Activated effector memory CD4-positive, alpha-beta T cell treated with Interleukin-2 at 50 U/mL for 16 hours (primary cell): ENCODE results near the gene WDR86.
A peak's percentile ranks its signal among the peaks of the same experiment; 100 is the strongest.

Source experiments
- DNase-seq: peaks from one replicate; pipeline ENCODE4 v3.0.0-alpha.2; 2020

WDR86 gene

GRCh38 chr7:151389768-151390597 lies 19.9 kb downstream of the WDR86 start:
- no peak for DNase-seq

DNA sequence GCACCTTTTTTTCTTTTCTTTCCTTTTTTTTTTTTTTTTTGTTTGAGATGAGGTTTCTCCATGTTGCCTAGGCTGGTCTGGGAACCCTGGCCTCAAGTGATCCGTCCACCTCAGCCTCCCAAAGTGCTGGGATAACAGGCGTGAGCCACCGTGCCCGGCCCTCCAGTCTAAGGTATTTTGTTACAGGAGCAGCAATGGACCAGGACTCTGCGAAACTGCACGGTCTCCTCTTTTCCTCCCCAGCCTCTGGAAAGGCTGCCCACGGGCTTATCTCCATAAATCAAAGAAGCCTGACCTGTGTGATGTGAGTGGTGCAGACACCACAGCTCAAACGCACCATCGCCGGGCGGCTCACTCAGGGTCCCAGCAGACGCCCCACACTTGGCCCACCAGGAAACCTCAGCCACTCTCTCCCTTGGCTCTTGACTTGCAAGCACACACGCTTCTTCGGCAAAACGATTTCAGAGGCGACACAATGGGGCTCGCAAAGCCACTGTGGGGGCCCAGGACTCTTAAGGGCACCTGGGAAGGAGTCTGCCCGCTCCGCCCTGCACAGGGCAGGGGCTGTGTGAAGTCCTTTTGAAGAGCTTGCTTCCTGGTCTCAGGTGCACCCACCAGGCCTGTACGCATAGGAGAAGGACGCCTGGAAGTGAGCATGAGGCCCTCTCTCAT lies 20.6 kb downstream of the WDR86 start:
- no peak for DNase-seq

GRCh38 chr7:151388430-151388829 lies 21.4 kb downstream of the WDR86 start:
- DNase-seq = no peak

DNA sequence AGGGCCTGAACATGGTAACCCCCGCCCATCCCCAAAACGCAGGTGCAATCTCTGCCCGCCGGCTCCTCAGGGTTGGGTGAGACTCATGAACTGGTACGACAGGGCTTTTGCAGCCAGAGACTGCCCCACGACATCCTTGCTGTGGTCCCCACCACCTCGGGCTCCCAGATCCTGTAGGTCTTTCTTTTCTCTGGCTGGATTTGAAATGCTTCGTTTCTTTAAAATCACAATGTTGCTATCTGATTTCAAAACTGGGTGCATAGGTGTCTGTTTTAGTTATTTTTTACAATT lies 21.9 kb downstream of the WDR86 start:
- no peak for DNase-seq

GRCh38 chr7:151387161-151388006 lies 22.5 kb downstream of the WDR86 start:
- DNase-seq = no peak

DNA sequence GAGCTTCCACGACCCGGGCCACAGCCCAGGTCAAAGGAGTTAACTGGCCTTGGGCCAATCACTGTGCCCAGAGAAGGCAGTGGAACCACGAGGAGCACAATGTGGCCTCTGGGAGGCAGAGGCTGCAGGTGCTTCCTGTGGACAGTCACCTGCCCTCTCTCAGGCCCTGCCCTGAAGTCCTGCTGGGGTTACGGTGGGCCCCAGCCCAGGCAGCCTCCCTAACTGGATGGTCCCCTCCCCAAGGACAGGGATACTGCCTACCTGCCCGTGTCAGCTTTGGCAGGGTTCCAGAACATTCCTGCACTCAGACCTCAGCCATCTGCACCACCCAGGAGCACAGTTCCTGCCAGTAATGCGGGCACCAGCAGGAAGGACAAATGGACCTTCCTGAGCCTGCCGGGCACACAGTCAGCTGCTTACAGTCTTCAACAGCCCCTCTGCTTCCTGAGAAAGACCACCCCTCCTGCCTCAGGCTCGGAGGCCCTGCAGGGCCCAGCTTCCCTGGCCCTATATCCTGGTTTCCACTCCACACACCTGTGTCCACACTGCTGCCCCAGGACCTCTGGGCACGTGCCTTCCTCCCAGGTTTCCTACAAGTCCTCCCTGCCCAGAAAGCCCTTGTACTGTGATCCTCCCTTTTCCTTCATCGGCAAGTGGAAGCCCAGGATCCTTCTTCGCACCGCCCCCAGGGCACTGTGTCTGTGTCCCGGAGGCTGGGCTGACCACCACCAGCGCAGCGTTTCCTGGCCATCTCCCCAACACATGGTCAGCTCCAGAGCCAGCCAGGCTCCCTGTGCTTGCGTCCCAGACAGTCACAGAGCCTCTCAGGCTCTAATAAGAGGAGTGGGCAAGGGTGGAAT lies 23.3 kb downstream of the WDR86 start:
- no peak for DNase-seq

- no peak for DNase-seq
Observed at GRCh38 chr7:151385626-151386300, 24.1 kb downstream of the WDR86 start.

DNA sequence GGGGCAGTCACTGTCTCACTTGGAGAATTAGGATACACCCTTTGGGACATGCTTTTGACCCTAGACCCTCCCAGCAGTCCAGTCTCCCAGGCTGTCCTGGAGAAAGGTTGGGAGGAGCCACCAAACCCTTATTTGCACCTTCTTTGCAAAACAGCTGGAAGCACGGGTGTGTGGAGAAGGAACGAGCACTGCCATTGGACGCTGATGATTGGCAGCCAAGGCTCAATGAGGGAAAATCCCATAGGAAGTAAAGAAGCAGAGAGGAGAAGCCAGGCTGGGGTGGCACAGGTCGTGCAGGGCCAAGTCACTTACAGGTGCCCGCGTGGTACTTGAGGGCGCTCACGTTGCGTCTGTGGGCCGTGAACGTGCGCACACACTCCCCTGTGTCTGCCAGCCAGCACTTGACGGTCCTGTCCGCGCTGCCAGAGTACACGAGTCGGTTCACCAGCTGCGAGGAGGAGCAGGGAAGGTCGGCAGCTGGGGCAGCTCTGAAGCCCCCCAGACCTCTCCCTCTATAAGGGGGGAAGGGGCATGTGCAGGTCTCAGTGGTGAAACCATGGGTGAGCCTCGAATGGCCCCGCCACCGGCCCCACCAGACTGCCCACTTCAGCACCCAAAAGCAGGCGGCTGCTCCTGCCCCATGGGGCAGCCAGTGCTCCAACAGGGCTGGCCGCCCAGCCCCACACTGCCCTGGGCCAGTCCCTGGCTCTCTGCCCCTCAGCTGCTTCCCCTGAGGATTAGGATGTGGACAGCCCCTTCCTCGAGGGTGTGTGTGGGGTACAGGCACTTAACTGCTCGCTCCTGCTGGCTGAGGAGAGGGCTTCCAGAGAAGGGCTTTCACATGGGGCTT lies 24.8 kb downstream of the WDR86 start:
- DNase-seq = no peak

- DNase-seq = no peak
Observed at GRCh38 chr7:151384352-151384697, 25.5 kb downstream of the WDR86 start.

GRCh38 chr7:151383638-151384351 lies 26.0 kb downstream of the WDR86 start:
- DNase-seq = no peak

- peak; percentile 23 for DNase-seq
Observed at GRCh38 chr7:151382079-151382885, 27.6 kb downstream of the WDR86 start.

- DNase-seq = peak; percentile 46
Observed at GRCh38 chr7:151381348-151382078, 28.3 kb downstream of the WDR86 start.

- no peak for DNase-seq
Observed at GRCh38 chr7:151381098-151381347, 28.8 kb downstream of the WDR86 start.

DNA sequence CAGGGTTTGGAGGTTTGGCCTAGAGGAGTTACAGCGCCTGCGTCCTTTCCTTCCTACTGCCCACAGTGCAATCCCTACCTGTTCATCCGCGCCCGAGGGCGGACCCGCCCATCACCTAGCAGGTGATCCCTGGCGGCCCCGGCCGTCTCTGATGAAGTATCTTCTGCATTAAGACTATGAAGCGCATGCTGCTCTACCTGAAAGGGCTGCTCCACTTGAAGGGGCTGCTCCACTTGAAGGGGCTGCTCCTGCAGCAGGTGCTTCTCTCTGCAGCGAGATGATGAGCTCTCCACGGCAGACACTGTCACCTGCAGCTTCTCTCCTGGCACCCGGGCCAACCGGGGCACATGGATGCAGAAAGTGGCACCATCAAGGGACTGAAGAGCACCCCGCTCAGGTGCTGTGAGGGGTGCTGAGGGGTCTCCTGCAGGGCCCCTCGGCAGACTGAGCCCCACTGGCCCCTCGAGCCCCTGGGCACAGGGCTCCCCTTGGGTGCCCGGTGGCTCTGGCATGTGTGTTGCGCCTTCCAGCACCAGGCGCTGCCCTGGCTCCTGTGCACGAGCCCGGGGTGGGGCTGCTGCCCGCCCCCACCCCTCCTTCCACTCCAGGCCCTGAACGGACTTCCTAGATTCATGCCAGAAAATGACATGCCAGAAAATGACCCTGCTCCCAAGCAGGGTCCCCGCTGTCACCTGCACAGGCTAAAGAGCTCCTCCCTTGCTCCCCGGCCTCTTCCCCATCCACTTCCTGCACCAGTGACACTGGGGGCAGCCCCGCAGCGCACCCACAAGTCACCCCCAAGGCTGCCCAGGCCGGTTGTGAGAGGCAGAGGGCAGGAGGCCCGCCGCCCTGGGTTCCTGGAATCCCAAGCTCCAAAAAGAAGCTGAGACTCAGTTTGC lies 29.4 kb downstream of the WDR86 start:
- no peak for DNase-seq

DNA sequence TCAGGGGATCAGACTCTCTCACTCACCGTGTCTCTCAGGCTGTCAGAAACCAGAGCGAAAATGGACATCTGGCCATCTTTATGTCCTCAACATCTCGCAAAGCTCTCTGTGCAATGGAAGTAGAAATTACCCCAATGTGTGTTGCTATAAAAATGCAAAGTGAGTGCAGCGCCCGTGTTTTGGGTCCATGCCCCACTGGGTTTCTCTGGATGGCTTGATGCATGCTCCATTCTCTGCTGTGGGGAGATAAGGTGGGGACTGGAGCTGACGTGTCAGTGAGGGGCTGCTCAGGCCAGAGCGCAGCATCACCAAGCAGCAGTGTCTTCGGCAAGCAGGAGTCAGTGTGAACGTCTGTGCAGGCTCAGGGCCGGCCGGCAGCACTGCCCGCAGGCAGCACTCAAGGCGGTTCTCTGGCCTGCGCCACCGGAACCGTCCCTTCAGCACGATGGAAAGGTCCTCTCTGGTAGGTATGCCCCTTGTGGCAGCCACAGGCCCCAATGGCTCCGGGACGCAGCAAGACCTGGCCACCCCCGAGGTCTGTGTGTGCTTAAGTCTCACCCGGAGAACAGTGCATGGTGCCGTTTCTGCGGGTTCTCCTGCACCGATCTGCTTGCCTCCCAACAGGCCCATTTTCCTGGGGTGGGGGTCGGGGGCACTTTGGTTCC lies 30.2 kb downstream of the WDR86 start:
- DNase-seq = no peak

- no peak for DNase-seq
Observed at GRCh38 chr7:151379193-151379520, 30.7 kb downstream of the WDR86 start.

GRCh38 chr7:151378496-151379192 lies 31.2 kb downstream of the WDR86 start:
- no peak for DNase-seq
